Activated naive CD8-positive, alpha-beta T cell treated with anti-CD3 and anti-CD28 coated beads, Interleukin-2, amount 50 U/mL, for 16 hours (primary cell): ENCODE data around the gene NCMAP.
"Not testable (repeated sequence)": the region's sequence is repeated elsewhere in the genome, so short reads cannot be mapped to it uniquely, and the experiment has no call there.

Experiments used
- DNase-seq: peaks from one replicate; pipeline ENCODE4 v3.0.0-alpha.2; 2020; ENCODE audit warnings: low read depth, low spot score

Gene NCMAP, protein sequence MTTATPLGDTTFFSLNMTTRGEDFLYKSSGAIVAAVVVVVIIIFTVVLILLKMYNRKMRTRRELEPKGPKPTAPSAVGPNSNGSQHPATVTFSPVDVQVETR

DNA sequence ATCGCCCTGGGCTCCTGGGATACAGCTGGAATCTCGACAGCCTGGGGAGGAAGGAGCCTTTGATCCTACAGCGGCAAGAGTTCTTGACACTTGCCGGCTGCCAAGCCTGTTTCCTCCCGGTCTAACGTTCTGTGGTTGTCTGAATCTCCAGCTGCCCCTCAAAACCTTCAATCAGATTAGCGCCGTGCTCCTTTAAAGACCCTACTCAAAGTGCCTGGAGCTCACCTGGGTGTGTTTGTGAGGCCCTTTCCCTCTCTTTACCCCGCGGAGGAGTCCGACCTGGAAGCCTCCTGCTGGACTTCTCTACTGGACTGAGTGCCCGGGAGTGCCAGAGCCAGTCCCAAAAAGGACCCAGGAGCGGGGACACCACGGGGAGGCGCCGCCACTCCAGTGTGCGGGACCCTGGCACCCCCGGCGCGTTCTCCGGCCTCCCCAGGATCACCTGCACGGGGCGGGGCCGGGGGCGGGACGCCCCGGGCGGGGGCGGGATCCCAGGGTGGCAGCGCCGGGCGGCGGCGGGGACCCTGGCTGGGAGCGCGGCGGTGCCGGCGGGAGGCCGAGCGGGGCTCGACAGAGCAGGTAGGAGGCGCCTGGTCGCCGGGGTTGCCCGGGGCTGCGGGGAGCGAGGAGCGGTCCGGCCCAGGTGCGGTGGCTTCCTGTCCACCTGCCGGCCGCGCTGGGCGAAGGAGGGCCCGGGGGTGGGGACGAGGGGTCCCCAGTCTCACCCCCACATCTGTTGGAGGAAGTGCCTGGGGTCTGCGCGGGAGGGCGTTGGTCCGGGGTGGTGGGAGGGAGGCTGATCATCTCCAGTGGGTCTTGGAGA, at the start of gene NCMAP:
TSS of gene NCMAP (plus strand) at position 497 of the 823 bp plus-strand sequence. CDS start 39,344 bp downstream, outside the sequence.
- DNase-seq: peak; percentile 21

DNA sequence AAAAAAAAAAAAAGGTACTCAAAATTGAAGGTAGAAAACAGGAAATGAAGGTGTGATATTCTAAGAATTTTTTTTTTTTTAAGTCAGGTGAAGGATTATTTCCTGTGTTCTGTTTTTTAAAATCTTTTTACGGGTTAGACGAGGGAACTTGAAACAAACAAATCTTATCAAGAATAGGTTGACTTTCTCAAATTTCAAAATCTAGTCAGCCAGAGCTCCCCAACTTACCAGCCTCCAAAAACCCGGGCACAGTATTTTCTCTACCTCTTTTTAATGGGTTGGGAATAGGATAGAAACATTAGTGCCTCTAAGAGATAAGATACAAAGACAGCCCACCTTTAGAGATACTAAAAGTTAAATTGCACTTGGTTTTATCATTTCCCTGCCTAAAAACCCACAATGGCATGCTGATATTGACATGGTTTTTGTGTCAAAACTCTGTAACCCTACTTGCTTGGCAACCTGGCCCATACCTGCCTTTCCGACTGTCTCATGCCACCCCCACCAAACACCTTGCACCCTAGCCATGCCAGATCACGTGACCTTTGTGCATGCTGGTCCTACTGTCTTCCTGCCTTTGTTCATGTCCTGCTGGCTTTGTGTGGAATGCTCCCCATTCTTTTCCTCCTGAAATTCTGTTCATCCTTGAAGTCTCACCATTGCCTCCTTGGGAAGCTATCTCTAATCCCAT, 49.1 kb upstream of the NCMAP start:
- no peak for DNase-seq

DNA sequence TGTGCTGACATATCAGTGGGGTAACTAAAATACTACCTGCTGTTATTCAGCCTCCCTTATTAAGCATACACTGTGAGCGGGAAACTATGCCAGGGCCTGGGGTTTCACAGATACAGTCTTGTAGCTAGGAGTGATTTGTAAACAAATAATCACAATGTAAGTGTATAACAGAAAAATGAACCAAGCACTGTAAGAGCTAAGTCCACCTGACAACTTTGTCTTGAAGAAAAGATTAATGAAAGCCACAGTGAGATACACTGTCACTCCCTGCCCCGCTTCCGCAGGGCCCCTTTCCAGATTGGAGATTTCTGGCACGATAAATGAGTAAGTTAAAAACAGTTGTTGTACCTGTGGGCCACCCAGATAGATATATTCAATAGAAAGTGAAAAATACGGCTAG, 48.5 kb upstream of the NCMAP start:
- no peak for DNase-seq

DNA sequence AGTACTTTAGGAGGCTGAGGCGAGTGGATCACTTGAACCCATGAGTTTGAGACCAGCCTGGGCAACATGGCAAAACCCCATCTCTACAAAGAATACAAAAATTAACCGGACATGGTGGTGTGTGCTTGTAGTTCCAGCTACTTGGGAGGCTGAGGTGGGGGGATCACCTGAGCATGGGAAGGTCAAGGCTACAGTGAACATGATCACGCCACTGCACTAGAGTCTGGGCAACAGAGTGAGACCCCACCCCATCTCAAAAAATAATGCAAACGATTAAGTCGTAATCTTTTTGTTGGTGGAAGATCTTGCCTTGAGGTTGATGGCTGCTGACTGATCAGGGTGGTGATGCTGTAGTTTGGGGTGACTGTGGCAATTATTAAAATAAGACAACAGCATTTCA, 47.0 kb upstream of the NCMAP start:
- DNase-seq: no peak

DNA sequence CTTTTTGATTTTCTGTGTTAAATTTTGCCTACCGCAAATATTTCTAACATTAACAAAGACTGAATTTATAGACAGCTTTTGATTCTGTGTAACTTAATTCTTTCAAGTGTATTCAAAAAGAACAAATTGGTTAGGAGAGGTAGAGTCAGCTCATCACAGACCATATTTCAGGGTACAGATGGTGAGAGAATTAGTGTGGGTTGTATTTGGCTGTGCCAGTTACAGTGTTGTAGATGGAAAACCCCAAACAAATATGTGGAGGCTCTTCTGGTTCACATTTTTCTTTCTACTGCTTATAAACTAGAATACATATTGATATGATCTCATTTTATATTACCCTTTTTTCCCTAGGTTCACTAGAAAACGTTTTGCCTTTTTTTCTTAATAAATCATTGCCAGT, 42.2 kb upstream of the NCMAP start:
- no peak for DNase-seq

DNA sequence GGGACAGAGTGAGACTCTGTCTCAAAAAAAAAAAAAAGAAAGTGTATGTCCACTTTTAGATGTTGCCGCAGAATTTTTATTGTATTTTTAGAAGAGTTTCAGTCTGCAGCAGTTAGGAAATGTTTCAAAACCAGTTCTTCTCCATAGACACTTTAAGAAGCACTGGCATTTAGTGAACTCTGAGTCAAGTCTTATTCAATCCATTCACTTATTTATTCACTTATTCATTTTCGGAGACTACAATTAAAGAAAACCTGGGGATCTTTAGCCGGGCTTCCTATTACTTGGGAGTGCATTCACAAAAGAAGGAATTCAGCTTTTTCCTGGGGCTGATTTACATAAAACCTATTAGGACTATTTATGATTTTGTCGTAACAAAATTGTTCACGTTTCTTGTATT, 40.9 kb upstream of the NCMAP start:
- DNase-seq: no peak

DNA sequence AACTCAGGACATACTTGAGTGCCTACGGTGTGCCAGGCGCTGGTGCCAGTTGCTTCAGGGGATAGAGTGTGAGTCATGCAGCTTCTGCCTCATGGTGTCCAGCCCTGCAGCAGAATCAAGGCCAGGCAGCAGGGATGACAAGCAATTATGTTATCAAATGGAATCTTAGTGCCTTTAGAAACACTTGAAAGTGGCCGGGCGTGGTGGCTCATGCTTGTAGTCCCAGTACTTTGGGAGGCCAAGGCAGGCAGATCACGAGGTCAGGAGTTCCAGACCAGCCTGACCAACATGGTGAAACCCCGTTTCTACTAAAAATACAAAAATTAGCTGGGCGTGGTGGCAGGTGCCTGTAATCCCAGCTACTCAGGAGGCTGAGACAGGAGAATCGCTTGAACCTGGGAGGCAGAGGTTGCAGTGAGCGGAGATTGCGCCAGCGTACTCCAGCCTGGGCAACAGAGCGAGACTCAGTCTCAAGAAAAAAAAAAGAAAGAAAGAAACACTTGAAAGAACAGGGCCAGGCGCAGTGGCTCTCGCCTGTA, 40.1 kb upstream of the NCMAP start:
- not testable (repeated sequence) for DNase-seq

DNA sequence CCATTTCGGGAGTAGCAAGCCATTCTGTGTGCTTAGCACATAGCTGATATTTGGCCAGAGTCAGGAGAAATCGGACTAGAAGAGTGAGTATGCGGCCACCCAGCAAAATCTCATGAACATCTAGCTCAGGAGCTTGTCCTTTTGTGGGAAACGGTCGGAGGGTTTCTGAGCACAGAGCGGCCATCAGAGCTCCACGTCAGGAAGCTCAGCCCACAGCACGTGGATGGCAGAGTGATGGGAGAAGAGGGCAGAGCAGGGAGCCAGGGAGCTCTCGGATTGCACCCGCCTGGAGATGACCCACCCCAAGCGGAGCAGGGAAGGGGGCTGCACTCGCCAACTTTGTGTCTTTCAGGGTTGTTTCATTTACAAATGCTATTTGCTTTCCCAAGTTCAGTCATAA, 39.4 kb upstream of the NCMAP start:
- DNase-seq: no peak

DNA sequence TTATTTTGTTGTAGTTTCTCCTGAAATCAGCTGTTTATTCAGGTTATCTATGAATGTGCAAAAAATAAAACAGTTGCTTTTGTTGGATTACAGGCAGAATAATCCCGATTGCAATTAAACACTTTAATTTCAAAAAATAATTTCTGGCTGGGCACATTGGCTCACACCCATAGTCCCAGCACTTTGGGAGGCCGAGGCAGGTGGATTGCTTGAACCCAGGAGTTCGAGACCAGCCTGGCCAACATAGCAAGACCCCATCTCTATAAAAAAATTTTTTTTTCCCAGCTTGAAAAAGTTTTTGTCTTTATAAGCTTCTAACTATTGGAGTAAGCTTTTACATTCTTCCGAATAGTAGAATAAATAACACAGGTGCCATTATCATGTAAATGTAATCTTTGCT, 38.0 kb upstream of the NCMAP start:
- no peak for DNase-seq

DNA sequence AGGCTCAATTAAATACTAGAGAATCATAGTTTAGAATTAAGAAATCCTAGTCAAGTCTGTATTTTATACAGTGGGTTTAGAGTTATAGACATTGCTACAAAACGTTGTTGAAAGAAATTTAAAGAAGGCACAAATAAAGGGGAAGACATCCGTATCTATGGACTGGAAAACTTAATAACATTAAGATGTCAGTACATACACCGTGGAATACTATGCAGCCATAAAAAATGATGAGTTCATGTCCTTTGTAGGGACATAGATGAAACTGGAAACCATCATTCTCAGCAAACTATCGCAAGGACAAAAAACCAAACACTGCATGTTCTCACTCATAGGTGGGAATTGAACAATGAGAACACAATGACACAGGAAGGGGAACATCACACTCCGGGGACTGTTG, 35.6 kb upstream of the NCMAP start:
- not testable (repeated sequence) for DNase-seq

DNA sequence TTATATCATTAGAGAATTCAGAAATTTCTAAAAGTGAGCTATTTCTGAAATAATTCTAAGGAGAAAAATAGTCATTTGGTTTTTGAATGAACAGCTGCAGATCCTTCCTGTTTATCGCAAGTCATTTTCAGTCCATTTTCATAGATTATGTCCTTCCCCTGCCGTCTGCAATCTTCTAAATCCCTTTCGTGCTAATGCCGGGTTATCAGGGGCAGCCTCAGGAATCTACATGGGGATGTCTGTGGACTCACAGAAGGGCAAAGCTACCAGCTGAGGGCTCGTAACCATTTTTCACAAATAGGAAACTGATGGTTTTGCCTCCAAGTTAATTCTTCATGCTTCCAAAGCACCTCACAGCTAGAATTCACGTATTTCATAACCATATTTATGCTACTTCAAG, 30.3 kb upstream of the NCMAP start:
- no peak for DNase-seq

DNA sequence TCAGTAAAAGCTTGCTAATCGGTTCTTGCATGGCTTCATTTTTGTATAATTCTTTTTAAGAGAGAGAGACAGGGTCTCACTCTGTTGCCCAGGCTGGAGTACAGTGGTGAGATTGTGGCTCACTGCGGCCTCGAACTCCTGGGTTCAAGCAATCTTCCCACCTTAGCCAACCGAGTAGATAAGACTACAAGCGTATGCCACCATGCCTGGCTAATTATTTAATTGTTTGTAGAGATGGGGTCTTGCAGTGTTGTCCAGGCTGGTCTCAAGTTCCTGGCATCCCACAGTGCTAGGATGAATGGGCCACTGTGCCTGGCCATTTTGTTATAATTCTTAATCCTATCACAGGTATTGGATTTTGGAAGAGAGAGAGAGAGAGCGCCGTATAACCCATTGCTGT, 29.8 kb upstream of the NCMAP start:
- DNase-seq: no peak

DNA sequence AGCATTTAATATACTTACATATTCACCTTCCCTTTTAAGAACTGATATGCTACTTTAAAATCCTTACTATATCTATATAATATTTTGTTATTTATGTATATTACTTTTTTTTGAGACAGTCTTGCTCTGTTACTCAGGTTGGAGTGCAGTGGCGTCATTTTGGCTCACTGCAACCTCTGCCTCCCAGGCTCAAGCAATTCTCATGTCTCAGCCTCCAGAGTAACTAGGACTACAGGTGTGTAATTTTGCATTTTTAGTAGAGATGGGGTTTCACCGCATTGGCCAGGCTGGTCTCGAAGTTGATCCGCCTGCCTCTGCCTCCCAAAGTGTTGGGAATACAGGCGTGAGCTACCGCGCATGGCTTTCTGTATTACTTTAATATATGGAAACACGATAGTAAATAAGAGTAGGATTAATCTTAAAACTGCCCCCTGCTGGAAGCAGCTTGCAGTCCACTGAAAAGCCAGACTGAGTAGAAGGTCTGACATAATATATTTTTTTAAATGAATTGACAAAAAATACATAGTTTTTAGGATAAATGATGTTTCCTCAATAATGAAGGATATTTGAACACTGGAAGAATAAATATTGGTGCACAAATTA, 28.8 kb upstream of the NCMAP start:
- DNase-seq: peak; percentile 15

DNA sequence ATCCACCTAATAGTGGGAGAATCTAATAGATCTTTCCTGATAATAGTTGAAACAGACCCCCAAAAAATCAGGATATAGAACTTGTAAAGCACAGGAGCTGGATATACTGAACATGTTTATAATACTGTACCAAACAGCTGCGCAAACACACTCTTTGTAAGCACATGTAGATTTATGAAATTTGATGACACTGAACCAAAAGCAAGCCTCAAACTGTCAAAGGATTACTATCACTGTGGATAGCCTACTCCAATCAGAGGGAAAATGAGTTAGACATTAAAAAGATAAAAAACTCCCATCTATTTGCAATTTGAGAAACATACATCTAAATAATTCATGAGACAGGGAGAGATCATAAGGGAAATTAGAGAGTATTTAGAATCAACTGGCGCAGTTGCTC, 27.1 kb upstream of the NCMAP start:
- no peak for DNase-seq

DNA sequence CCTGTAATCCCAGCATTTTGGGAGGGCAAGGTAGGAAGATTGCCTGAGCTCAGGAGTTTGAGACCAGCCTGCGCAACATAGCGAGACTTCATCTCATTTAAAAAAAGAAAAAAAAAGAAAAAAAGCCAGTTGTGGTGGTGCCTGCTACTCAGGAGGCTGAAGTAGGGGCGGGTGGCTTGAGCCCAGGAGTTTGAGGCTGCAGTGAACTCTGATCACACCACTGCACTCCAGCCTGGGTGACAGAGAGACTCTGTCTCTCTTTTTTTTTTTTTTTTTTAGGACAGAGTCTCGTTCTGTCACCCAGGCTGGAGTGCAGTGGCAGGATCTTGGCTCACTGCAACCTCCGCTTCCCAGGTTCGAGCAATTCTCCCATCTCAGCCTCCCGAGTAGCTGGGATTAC, 26.6 kb upstream of the NCMAP start:
- DNase-seq: not testable (repeated sequence)

DNA sequence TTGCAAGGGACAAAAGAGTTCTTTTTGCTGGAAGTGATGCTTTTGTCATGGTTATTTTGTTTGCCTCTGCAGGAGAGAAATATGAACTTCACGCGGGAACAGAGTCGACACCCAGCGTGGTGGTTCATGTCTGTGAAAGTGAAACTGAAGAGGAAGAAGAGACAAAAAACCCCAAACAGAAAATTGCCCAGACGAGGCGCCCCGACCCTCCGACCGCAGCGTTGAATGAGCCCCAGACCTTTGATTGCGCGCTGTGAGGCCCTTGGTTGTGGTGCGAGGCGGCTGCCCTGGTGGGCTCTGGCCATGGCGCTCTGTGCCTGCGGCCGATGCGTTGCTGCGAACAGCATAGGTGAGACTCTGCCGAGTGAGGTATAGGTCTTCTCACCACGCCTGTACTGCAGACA, 20.9 kb upstream of the NCMAP start:
- peak; percentile 48 for DNase-seq

DNA sequence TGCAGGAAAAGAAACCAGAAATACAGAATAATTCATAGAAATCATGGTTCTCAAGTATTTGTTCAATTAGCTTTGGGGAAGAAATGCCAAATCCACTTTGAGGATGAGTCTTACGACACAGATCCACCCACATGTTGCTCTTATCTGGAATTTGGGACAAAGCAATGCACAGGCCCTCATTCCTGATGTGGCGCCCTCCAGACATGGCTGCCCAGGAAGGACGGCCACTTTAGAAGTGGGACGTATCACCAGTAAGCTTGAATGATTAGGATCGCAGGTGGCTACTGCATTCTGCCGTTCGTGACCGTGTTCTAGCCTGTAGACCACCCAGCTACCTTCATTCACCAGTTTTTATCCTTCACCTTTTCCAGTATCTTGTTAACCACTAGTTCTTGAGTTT, 20.1 kb upstream of the NCMAP start:
- DNase-seq: no peak

DNA sequence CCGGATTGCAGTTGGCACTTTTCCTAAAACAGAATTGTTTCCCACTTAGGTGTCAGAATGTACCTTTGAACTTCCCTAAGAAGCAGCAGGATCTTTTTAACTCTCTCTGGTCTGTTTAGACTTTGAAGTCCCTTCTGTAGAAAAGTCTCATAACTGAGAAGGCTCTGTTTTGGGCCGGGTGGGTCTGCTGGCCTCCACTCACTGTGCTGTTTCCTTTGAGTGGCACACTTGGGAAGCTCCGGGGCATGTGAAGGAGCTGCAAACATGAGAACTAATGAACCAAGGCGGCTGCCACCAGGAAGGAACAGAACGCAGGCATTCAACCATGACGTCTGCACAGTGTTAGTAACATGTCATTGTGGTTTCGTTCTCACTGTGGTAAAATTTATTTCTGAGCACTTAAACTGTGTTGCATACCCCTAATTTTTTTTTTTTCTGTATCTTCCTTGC, 19.5 kb upstream of the NCMAP start:
- DNase-seq: peak; percentile 14

DNA sequence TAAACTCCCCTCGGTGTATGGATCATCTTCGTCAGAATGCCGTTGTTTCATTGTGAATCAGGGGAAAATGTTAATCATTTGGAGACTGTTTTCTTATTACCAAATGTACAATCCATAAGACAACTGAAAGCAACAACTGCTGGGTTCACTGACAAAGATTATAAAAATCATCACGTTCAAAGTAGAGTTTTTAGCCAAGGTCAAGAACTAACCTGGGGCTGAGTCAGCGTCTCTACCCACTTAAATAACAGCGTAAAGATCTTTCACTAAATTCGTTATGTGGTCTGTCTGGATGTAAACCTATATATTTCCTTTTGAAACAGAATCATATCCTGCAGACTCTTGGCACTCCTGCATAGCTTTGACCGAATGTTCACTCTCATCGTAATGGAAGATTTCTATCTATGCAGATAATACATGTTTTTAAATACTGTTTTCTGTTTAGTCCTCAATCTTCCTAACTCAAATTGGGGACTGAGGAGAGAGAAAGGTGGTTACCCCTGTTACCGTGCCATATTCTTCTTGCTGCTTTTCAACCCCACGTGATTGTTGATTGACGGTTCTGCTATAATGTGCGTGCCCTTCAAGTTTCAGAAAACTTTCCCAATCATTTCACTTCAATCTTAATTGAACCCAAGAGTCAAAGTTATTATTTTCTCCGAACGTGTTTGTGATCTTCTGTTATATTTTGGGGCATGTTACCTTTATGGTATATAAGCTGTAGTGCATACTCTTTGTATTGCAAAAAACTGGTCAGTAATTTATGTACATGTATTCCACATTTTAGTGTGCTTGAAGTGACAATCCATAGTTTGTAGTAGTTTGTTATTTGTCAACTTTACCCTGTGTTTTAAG, 15.6 kb upstream of the NCMAP start:
- DNase-seq: no peak

DNA sequence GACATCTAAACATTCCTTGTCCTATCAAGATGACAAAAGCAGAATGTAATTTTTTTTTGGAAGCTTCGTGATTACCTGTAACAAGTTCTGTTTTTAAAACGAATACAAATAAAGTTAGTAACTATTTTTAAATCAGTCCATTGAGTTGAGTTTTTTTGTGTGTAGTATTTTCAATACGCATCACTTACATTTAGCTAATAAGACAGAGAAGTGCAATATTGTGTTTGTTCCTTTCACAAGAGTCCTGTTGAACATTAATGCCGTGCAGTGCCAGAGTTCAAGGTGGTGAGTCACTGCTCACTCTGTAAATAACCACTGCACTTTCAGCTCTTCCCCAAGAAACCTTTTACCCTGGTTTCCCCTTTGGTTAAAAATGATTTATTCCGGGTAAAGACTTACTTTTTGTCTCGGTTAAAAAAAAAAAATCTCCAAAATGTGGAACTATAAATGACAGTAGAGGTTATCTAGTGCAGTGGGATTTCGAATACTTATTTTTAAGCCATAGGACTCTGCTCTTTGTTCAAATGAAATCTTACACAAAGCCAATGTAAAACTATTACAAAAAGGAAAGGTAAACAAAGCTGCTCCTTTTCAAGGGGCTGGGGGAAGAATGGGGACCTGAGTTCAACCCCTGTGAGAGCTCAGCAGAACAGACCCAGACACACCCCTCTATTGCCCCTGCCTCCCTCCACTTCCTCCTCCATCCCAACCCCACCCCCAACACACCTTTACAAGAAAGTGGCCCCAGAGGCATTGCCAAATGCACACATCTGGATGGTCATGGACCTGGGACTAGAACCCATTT, 14.8 kb upstream of the NCMAP start:
- no peak for DNase-seq
